ENCODE data around the gene KMT5B. TPM values are rescaled to one million over a fixed set of nuclear protein-coding genes. Genes with fewer than 3 reads are reported as not detected.

The KMT5B gene
- total and polyA plus RNA-seq, 2 experiments from 2014 or later = 26.4 to 31.0 TPM

- no peak overlapping the region for H3K27ac ChIP-seq (ENCODE audit: low read depth)
- H3K4me1 ChIP-seq (ENCODE audit: insufficient read depth) = peaks cover 33% of the 10 kb centered on the region
- peaks cover 82% of the 10 kb centered on the region for H3K79me2 ChIP-seq (replicated peaks; ENCODE audit: insufficient read depth)
- ATAC-seq (no peak), DNase-seq (ENCODE audit: low spot score) (no peak)
- H3K36me3 ChIP-seq (ENCODE audit: insufficient read depth) = no peaks in the 10 kb centered on the region; the same call in 1 of the 2 replicates
- no peak overlapping the region for H2AFZ ChIP-seq
- H3K4me3 ChIP-seq = no peak overlapping the region
- H3K9me2 ChIP-seq (ENCODE audit: insufficient read depth) = no peaks in the 10 kb centered on the region
- H4K20me1 ChIP-seq (replicated peaks; ENCODE audit: insufficient read depth) = peaks cover 8% of the 10 kb centered on the region; the same call in 1 of the 2 replicates
- TF ChIP-seq, protein P1, sequence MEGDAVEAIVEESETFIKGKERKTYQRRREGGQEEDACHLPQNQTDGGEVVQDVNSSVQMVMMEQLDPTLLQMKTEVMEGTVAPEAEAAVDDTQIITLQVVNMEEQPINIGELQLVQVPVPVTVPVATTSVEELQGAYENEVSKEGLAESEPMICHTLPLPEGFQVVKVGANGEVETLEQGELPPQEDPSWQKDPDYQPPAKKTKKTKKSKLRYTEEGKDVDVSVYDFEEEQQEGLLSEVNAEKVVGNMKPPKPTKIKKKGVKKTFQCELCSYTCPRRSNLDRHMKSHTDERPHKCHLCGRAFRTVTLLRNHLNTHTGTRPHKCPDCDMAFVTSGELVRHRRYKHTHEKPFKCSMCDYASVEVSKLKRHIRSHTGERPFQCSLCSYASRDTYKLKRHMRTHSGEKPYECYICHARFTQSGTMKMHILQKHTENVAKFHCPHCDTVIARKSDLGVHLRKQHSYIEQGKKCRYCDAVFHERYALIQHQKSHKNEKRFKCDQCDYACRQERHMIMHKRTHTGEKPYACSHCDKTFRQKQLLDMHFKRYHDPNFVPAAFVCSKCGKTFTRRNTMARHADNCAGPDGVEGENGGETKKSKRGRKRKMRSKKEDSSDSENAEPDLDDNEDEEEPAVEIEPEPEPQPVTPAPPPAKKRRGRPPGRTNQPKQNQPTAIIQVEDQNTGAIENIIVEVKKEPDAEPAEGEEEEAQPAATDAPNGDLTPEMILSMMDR (conservative IDR thresholded peaks at IDR 0.05; ENCODE audit: low read depth in 2 of 2) = no peak
- TF ChIP-seq EZH2phosphoT487 (IDR thresholded peaks at IDR 0.05; ENCODE audit: unreplicated experiment) (no peak), ZNF462 (CRISPR knock-in tag; IDR thresholded peaks at IDR 0.05) (no peak), EZH2 (IDR thresholded peaks at IDR 0.05; ENCODE audit: low read depth, unreplicated experiment) (no peak), JUNB (IDR thresholded peaks at IDR 0.05; ENCODE audit: unreplicated experiment) (no peak), ZNF331 (CRISPR knock-in tag; IDR thresholded peaks at IDR 0.05; ENCODE audit: low read depth) (no peak), CREB1 (CRISPR knock-in tag; IDR thresholded peaks at IDR 0.05; ENCODE audit: low read depth) (no peak), NANOG (IDR thresholded peaks at IDR 0.05; ENCODE audit: borderline replicate concordance) (no peak), ZNF114 (CRISPR knock-in tag; IDR thresholded peaks at IDR 0.05) (no peak), POLR2AphosphoS5 (IDR thresholded peaks at IDR 0.05; ENCODE audit: low read depth) (no peak), ETS1 (IDR thresholded peaks at IDR 0.05) (no peak), STAT1 (IDR thresholded peaks at IDR 0.05; ENCODE audit: unreplicated experiment) (no peak), REST (IDR thresholded peaks at IDR 0.05; ENCODE audit: unreplicated experiment) (no peak)
- no peak overlapping the region for H3K4me2 ChIP-seq
- Mint-ChIP-seq H3K27me3 (ENCODE audit: insufficient read depth, low read depth, poor library complexity) (peaks cover 5% of the 10 kb centered on the region), H3K9me3 (no peaks in the 10 kb centered on the region), H3K4me1 (peaks cover 32% of the 10 kb centered on the region), H3K27ac (no peak overlapping the region), H3K4me3 (no peak overlapping the region), H3K36me3 (ENCODE audit: low read depth) (peaks cover 31% of the 10 kb centered on the region)
- H3F3A ChIP-seq (replicated peaks; ENCODE audit: low read depth) = no peaks in the 10 kb centered on the region
- H3K27me3 ChIP-seq (ENCODE audit: insufficient read depth) = no peaks in the 10 kb centered on the region
Observed at GRCh38 chr11:68189888-68190287, 23.2 kb downstream of the KMT5B start.
